Activated naive CD8-positive, alpha-beta T cell treated with anti-CD3 and anti-CD28 coated beads, Interleukin-2, amount 50 U/mL, for 16 hours (primary cell): ENCODE results near the gene FUT2.

Experiments used
- DNase-seq: peaks from one replicate; pipeline ENCODE4 v3.0.0-alpha.2; 2020; ENCODE audit warnings: low read depth, low spot score

FUT2 gene

DNA sequence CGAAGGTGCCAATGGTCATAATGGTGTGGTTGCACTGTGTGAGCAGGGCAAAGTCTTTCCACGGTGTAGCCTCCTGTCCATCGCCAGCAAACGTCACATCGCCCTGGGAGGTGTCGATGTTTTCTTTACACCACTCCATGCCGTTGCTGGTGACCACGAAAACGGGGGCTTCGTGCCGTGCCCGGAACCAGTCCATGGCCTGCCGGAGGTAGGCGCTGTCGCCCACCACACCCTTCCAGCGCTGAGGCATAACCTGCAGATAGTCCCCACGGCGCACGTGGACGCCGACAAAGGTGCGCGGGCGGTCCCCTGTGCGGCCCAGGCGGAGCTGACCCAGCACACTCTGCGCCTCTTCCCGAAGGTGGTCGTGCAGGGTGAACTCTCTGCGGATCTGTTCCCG, 54.6 kb downstream of the FUT2 start:
- DNase-seq: no peak

DNA sequence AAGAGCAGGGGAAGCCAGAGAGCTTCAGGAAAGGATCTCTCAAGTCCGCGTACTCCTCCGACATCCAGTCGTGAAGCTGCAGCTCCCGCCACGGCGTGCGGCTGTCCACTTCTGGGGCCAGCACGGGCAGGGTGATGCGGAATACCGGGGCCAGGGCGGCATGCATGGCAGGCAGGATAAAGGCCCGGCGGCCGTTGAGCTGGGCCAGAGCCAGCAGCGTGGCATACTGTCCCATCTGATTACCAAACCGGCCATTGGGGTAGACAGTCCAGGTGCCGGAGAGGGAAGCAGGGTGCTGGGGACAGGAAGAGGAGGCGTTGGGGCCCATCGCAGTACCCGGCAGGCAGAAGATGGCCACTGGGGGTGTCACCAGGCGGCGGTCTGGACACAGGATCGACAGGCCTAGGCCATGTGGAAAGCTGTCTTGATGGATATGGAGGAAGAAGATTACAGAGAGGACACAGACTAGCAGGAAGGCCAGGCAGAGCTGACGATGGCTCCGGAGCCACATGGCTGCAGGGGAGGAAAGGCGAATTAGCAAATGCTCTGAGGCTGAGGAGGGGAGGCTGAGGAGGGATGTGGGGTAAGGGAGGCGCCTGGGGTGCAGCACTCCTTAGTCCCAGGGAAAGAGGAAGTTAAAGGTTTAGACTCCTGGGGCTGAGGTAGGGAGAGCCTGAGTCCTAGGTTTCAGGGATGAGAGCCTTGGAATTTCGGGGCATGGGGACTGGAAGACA, 55.2 kb downstream of the FUT2 start:
- DNase-seq: no peak

DNA sequence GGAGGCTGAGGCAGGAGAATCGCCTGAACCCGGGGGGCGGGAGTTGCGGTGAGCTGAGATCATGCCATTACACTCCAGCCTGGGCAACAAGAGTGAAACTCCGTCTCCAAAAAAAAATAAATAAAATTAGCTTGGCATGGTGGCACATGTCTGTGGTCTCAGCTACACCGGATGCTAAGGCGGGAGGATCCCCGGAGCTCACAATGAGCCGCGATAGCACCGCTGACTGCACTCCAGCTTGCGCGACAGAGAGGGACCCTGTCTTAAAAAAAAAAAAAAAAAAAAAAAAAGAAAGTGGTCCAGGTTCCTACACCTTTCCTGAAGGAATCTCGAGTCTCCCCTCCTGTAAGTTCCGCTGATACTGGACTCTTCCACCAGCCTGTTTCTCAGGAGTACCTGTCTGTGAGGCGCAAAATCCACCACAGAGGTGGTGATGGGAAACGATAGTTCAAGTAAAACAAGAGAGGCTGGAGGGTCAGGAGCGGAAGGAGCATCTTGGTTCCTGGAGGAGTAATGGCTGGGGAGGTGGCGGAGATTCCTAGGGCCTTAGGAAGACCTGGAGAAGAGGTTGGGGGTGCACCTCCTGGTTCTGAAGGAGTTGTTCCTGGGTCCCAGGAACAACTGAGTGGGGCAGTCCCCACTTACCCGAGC, 56.2 kb downstream of the FUT2 start:
- DNase-seq: no peak

DNA sequence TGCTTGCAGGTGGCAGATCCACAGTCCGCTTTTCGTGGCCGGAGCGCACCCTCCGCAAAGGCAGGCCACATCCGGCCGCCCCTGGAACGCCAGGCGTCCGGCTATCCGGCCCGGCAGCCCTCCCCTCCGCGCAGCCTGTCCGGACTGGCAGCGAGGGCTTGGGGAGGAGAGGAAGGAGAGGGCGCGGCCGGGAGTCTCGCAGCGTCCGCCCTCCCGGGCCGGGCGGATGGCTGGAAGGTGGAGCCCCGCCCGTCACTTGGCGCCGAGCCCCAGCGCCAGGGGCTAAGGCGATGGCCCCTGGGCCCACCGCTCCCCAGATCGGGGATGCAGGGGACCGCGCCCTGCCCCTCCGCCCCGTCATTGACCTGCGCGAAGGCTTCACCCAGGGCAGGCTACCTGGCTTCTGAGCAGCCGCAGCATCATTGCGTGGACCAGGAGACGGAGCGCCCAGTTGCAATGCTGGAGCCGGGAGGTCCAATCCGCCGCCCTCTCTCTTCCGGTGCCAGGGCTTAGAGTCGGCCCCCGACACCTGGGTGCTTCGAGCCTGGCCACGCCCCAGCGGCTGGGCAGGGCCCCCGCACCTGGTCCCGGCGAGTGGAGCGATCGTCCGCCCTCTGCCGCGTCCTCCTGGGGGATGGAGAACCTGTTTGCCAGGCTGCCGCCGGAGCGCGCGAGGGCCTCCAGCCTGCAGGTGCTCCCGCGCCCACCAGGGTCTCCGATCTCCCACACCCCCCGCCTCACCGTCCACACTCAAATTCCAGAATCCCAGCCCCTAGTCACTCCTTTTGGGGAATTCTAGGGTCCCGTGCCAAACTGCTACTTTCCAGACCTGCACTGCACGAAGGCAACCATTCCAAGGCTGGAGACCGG, 57.0 kb downstream of the FUT2 start, which contains the start of gene FUT1:
FUT1 (minus strand) TSS at position 146 of the 870 bp plus-strand sequence. CDS start 1,360 bp downstream, outside the sequence.
- DNase-seq: no peak

DNA sequence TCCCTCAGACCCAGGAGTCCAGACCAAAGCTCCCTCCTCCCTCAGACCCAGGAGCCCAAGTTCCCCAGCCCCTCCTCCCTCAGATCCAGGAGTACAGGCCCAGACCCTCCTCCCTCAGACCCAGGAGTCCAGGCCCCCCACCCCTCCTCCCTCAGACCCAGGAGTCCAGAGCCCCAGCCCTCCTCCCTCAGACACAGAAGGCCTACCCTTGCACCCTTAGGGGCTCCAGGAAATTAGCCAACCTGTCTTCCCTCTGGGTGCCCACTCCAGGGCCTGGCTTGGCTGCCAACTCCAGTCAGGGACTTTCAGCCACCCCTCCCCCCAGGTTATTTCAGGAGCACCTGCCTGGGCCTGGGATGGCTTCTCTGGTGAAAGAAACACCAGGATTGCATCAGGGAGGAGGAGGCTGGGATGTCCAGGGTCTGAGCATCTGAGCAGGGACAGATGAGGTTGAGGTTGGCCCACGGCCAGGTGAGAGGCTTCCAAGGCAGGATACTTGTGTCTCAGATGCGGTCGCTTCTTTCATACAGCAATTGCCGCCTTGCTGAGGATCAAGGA, 59.4 kb downstream of the FUT2 start, which contains the start of gene FGF21:
FGF21 (plus strand) TSS at position 441 of the 558 bp plus-strand sequence. CDS start 713 bp downstream, outside the sequence.
- DNase-seq: no peak
